Fibroblast of pulmonary artery (primary cell): ENCODE measurements around the gene CLEC4G.

Experiments used
- DNase-seq: peaks from one replicate; pipeline ENCODE4 v3.0.0-alpha.2; 2010; ENCODE audit warnings: low read depth
- H3K4me3 ChIP-seq: replicated peaks from 2 replicates; pipeline ENCODE4 v1.5.1; 2011; ENCODE audit warnings: low read depth, mild to moderate bottlenecking, control low read depth, low read length, moderate library complexity
- CTCF ChIP-seq: IDR thresholded peaks from 2 replicates; pipeline ENCODE4 v1.5.1; 2011; ENCODE audit warnings: mild to moderate bottlenecking, control low read depth, low read length, inconsistent platforms; ENCODE audit errors: missing control alignments

CLEC4G gene

GRCh38 chr19:7740682-7741054 is 8.8 kb upstream of the CLEC4G start:
- no peak overlapping the region for H3K4me3 ChIP-seq
- no peak for TF ChIP-seq CTCF
- DNase-seq = no peak

- no peak for TF ChIP-seq CTCF
- no peak for DNase-seq
- H3K4me3 ChIP-seq = no peak overlapping the region
Observed at GRCh38 chr19:7739801-7740681, 8.1 kb upstream of the CLEC4G start.

GRCh38 chr19:7739211-7739755 is 7.4 kb upstream of the CLEC4G start:
- no peak for TF ChIP-seq CTCF

GRCh38 chr19:7738023-7738422 is 6.1 kb upstream of the CLEC4G start:
- TF ChIP-seq CTCF = no peak
- H3K4me3 ChIP-seq = no peak overlapping the region
- DNase-seq = no peak

More at GRCh38 chr19:7739211-7739755, 7.4 kb upstream of the CLEC4G start:
- no peak overlapping the region for H3K4me3 ChIP-seq
- no peak for DNase-seq

- no peak for TF ChIP-seq CTCF
- no peak for DNase-seq
- H3K4me3 ChIP-seq = no peak overlapping the region
Observed at GRCh38 chr19:7737215-7737614, 5.3 kb upstream of the CLEC4G start.

- H3K4me3 ChIP-seq = no peak overlapping the region
- TF ChIP-seq CTCF = no peak
- no peak for DNase-seq
Observed at GRCh38 chr19:7736148-7736547, 4.2 kb upstream of the CLEC4G start.
